GM12878 (cell line): ENCODE results near the gene DLK2. TPM values are rescaled to one million over a fixed set of nuclear protein-coding genes. Genes with fewer than 3 reads are reported as not detected.

Experiments
- ATAC-seq: fragments of 200-7000 bp; cut with Tn5 transposase; 3 replicates; pipeline ENCODE4 v1.9.1; 2020; ENCODE audit warnings: mild to moderate bottlenecking, moderate library complexity
- BruUV-seq: library from RNA; stranded (reverse); fragments of 400-500 nt; replicated peaks from 2 replicates; lab custom pipeline; 2021; lab: Mats Ljungman, UMichigan
- CTCF ChIA-PET: fragments of 300-600 bp; sonication (Branson Sonifier 250); formaldehyde crosslinking; extraction: SDS; loops from one replicate; lab custom pipeline; 2021; ENCODE audit warnings: inconsistent platforms; lab: Yijun Ruan, JAX
- POLR2A ChIA-PET: fragments of 350-600 bp; formaldehyde crosslinking; extraction: SDS; loops from one replicate; lab custom pipeline; 2021; ENCODE audit warnings: inconsistent platforms; lab: Charles Lee
- RAD21 ChIA-PET: fragments of 300-600 bp; sonication (Branson Sonifier 250); formaldehyde crosslinking; loops from one replicate; lab custom pipeline; 2023; ENCODE audit warnings: antibody characterized with exemption; ENCODE audit not compliant: unreplicated experiment; lab: Charles Lee
- SMC1A ChIA-PET: fragments of 300-600 bp; sonication (Branson Sonifier 250); formaldehyde crosslinking; loops from one replicate; lab custom pipeline; 2023; ENCODE audit not compliant: unreplicated experiment, uncharacterized antibody; lab: Charles Lee
- DNase-seq: peaks from one replicate; pipeline ENCODE4 v3.0.0-alpha.2; 2011; ENCODE audit warnings: low read depth, low spot score
- FAIRE-seq: peaks from 3 replicates; lab custom pipeline; 2011; peaks lifted over from hg19 to GRCh38; lab: Jason Lieb, UNC
- H2AFZ ChIP-seq: 2 replicates; pipeline ENCODE4 v1.6.0; 2011; ENCODE audit warnings: low read depth, low read length, control low read depth; ENCODE audit not compliant: control insufficient read depth
- H3K27ac ChIP-seq: 2 replicates; pipeline ENCODE4 v1.5.1; 2011; ENCODE audit warnings: control low read depth; ENCODE audit not compliant: control insufficient read depth, insufficient read depth
- H3K27me3 ChIP-seq, 2 experiments: replicated peaks in 1 of 2; 2 replicates each; pipeline versions ENCODE4 v1.6.0 to v1.6.1; 2011; ENCODE audit warnings: low read length in 1 of 2; ENCODE audit not compliant: control insufficient read depth in 2 of 2, insufficient read depth in 2 of 2
- H3K36me3 ChIP-seq, 2 experiments: 2 replicates each; pipeline ENCODE4 v1.5.1; 2011; ENCODE audit warnings: low read length in 1 of 2; ENCODE audit not compliant: control insufficient read depth in 2 of 2, insufficient read depth in 2 of 2
- H3K4me1 ChIP-seq: 2 replicates; pipeline ENCODE4 v1.6.1; 2011; ENCODE audit warnings: mild to moderate bottlenecking, low read length, moderate library complexity, mixed read lengths; ENCODE audit not compliant: control insufficient read depth, insufficient read depth
- H3K4me2 ChIP-seq: 2 replicates; pipeline ENCODE4 v1.6.0; 2011; ENCODE audit warnings: control low read depth; ENCODE audit not compliant: control insufficient read depth, insufficient read depth
- H3K4me3 ChIP-seq: fragments of 200-600 bp; sonication (generic); 2 replicates; pipeline ENCODE4 v1.5.1; 2016
- H3K79me2 ChIP-seq: 2 replicates; pipeline ENCODE4 v1.6.0; 2011; ENCODE audit warnings: low read length; ENCODE audit not compliant: control insufficient read depth, insufficient read depth
- H3K9ac ChIP-seq: 2 replicates; pipeline ENCODE4 v1.8.0; 2011; ENCODE audit warnings: low read length, control low read depth, mixed read lengths; ENCODE audit not compliant: control insufficient read depth, insufficient read depth
- H3K9me3 ChIP-seq: replicated peaks from 3 replicates; pipeline ENCODE4 v1.5.1; 2011; ENCODE audit warnings: mild to moderate bottlenecking, low read length; ENCODE audit not compliant: control insufficient read depth, insufficient read depth
- H4K20me1 ChIP-seq: 2 replicates; pipeline ENCODE4 v1.6.0; 2011; ENCODE audit not compliant: control insufficient read depth, insufficient read depth
- CBFB ChIP-seq: IDR thresholded peaks from 2 replicates; pipeline ENCODE4 v1.6.1; 2016; ENCODE audit warnings: antibody characterized with exemption, low read depth
- CHD2 ChIP-seq: IDR thresholded peaks from 2 replicates; pipeline ENCODE4 v1.6.1; 2011; ENCODE audit warnings: low read depth, low read length, improper control_type of control experiment, borderline replicate concordance
- FOS ChIP-seq: IDR thresholded peaks from 3 replicates; pipeline ENCODE4 v1.6.1; 2011; ENCODE audit warnings: borderline replicate concordance; ENCODE audit not compliant: insufficient read length; ENCODE audit errors: extremely low read depth
- GATAD2B ChIP-seq: fragments of 450-650 bp; conservative IDR thresholded peaks from 2 replicates; pipeline ENCODE4 v1.6.1; 2017; ENCODE audit warnings: low read depth, mild to moderate bottlenecking, moderate library complexity
- KDM1A ChIP-seq: fragments of 200-600 bp; sonication (generic); IDR thresholded peaks from 2 replicates; pipeline ENCODE4 v1.6.1; 2016; ENCODE audit warnings: borderline replicate concordance
- LARP7 ChIP-seq: fragments of 450-650 bp; IDR thresholded peaks from 2 replicates; pipeline ENCODE4 v1.6.1; 2017; ENCODE audit warnings: mild to moderate bottlenecking
- MTA2 ChIP-seq: fragments of 450-650 bp; IDR thresholded peaks from 2 replicates; pipeline ENCODE4 v1.6.1; 2016; ENCODE audit warnings: low read depth, mild to moderate bottlenecking, moderate library complexity
- PML ChIP-seq: IDR thresholded peaks from 2 replicates; pipeline ENCODE4 v1.6.1; 2012; ENCODE audit warnings: low read length, inconsistent platforms
- POLR2AphosphoS5 ChIP-seq: IDR thresholded peaks from 2 replicates; pipeline ENCODE4 v1.6.1; 2011; ENCODE audit warnings: mild to moderate bottlenecking, low read length, inconsistent platforms
- RUNX3 ChIP-seq: IDR thresholded peaks from 2 replicates; pipeline ENCODE4 v1.6.1; 2012; ENCODE audit warnings: low read length, inconsistent platforms
- SMAD5 ChIP-seq: IDR thresholded peaks from 2 replicates; pipeline ENCODE4 v1.6.1; 2016; ENCODE audit warnings: antibody characterized with exemption, low read depth
- TARDBP ChIP-seq: IDR thresholded peaks from 2 replicates; pipeline ENCODE4 v1.6.1; 2016; ENCODE audit warnings: borderline replicate concordance
- WGBS: methylation state at CpG from one replicate; pipeline ENCODE4 v1.1.6; 2016; ENCODE audit warnings: low lambda C conversion rate; ENCODE audit not compliant: insufficient replicate concordance, insufficient coverage; ENCODE audit errors: missing lambda C conversion rate; 5-methylcytosine and 5-hydroxymethylcytosine counted together
- in situ Hi-C: fragments of 300-500 bp; cut with MboI; formaldehyde crosslinking; loops from 9 replicates; pipeline ENCODE4 v1.14.3; 2018; ENCODE audit warnings: mixed read lengths
- intact Hi-C: fragments of 100-400 bp; cut with micrococcal nuclease; formaldehyde crosslinking; loops from one replicate; pipeline ENCODE4 v1.14.2; 2022; ENCODE audit not compliant: unreplicated experiment
- polyA plus RNA-seq, 11 experiments: library from polyadenylated mRNA; depleted of rRNA in 4 of 11; unstranded in 6 of 11; stranded (reverse) in 5 of 11; fragments of >200 nt; fragmentation: Nextera tagmentation in 4 of 11; fragmentation: Illumina TruSeq in 1 of 11; extraction: Ambion mirVana in 4 of 11; extraction: Trizol in 1 of 11; gene quantifications; 1 replicate in 1 of 11; 2 replicates in 10 of 11; pipeline versions ENCODE4 v1.2.1 to v1.2.3, GENCODE V29; 2011 to 2016; ENCODE audit warnings: inconsistent platforms in 2 of 11, missing spikeins in 2 of 11, low read depth in 1 of 11
- total RNA-seq, 4 experiments: library from RNA; depleted of rRNA in 3 of 4; stranded (reverse); fragments of >200 nt in 3 of 4; fragmentation: Illumina TruSeq in 1 of 4; extraction: Trizol in 1 of 4; gene quantifications; 2 replicates each; pipeline versions ENCODE4 v1.2.1 to v1.2.3, GENCODE V29; 2013 to 2021
- TF ChIP-seq, protein P1 (sequence below): fragments of 150-350 bp; IDR thresholded peaks from 2 replicates; pipeline ENCODE4 v1.6.1; 2016; ENCODE audit warnings: low read depth, low read length
- TF ChIP-seq, protein P2 (sequence below): fragments of 150-350 bp; IDR thresholded peaks from 2 replicates; pipeline ENCODE4 v1.6.1; 2014; ENCODE audit warnings: mild to moderate bottlenecking, low read depth, low read length
- TF ChIP-seq, protein P3 (sequence below): fragments of 450-650 bp; IDR thresholded peaks from 2 replicates; pipeline ENCODE4 v1.6.1; 2014; ENCODE audit warnings: mild to moderate bottlenecking
- TF ChIP-seq, protein P4 (sequence below): fragments of 450-650 bp; IDR thresholded peaks from 2 replicates; pipeline ENCODE4 v1.6.1; 2017; ENCODE audit warnings: antibody characterized with exemption, mild to moderate bottlenecking, moderate library complexity
- TF ChIP-seq, protein P5 (sequence below): IDR thresholded peaks from 2 replicates; pipeline ENCODE4 v1.6.1; 2011; ENCODE audit warnings: low read depth, low read length, improper control_type of control experiment, borderline replicate concordance

Gene DLK2
- total and polyA plus RNA-seq, 10 of the 15 experiments (the other 5 are each of a cell fraction or from before 2014, with no cell fraction given), result 0.03 to 0.55 (median 0.38) TPM; not detected in 4

DNA sequence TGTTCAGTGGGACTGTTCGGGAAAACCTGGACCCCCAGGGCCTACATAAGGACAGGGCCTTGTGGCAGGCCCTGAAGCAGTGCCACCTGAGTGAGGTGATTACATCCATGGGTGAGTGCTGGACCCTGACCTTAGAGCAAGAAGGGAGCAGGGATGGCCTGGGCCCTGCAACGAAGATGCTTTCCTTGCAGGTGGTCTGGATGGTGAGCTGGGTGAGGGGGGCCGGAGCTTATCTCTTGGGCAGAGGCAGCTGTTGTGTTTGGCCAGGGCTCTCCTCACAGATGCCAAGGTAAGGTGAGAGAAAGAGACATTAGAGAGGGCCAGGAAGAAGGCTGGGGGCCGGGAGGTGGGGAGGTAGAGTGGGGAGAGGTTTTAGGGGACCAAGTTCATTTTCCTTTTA lies 6.4 kb downstream of the DLK2 start:
- Histone ChIP-seq H3K79me2 (no peaks in the 10 kb centered on the region), H3K4me1 (no peaks in the 10 kb centered on the region), H3K27me3 (no peaks in the 10 kb centered on the region), H3K4me2 (no peak overlapping the region), H3K36me3 (peaks cover 1 to 3% of the 10 kb centered on the region in 2 experiments; a peak in 3 of 4 replicates), H3K9me3 (no peaks in the 10 kb centered on the region), H4K20me1 (no peaks in the 10 kb centered on the region; the same call in 1 of the 2 replicates), H2AFZ (no peak overlapping the region), H3K9ac (no peak overlapping the region), H3K27ac (no peak overlapping the region), H3K4me3 (no peak overlapping the region)
- RAD21 ChIA-PET, result no interaction called here
- intact Hi-C loops, result no loop called here
- SMC1A ChIA-PET, result no interaction called here
- no peak for FAIRE-seq
- POLR2A ChIA-PET, result no interaction called here
- DNase-seq, result no peak
- in situ Hi-C loops, result no loop called here
- BruUV-seq, result no TSS peak
- CTCF ChIA-PET, result interaction anchor here (2.8 kb wide), 1 partner anchor 58 kb away, joined by 12 read pairs; no protein-coding TSS in a partner anchor
- ATAC-seq, result no peak
- WGBS, result 82% methylated on average over 4 of the region's 4 CpGs
- TF ChIP-seq LARP7 (no peak), PML (no peak), KDM1A (no peak), MTA2 (no peak), TARDBP (no peak), CBFB (no peak), POLR2AphosphoS5 (no peak), RUNX3 (no peak), CHD2 (no peak), FOS (no peak), GATAD2B (no peak), SMAD5 (no peak)
- TF ChIP-seq, protein P1, sequence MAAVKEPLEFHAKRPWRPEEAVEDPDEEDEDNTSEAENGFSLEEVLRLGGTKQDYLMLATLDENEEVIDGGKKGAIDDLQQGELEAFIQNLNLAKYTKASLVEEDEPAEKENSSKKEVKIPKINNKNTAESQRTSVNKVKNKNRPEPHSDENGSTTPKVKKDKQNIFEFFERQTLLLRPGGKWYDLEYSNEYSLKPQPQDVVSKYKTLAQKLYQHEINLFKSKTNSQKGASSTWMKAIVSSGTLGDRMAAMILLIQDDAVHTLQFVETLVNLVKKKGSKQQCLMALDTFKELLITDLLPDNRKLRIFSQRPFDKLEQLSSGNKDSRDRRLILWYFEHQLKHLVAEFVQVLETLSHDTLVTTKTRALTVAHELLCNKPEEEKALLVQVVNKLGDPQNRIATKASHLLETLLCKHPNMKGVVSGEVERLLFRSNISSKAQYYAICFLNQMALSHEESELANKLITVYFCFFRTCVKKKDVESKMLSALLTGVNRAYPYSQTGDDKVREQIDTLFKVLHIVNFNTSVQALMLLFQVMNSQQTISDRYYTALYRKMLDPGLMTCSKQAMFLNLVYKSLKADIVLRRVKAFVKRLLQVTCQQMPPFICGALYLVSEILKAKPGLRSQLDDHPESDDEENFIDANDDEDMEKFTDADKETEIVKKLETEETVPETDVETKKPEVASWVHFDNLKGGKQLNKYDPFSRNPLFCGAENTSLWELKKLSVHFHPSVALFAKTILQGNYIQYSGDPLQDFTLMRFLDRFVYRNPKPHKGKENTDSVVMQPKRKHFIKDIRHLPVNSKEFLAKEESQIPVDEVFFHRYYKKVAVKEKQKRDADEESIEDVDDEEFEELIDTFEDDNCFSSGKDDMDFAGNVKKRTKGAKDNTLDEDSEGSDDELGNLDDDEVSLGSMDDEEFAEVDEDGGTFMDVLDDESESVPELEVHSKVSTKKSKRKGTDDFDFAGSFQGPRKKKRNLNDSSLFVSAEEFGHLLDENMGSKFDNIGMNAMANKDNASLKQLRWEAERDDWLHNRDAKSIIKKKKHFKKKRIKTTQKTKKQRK, result no peak
- TF ChIP-seq, protein P2, sequence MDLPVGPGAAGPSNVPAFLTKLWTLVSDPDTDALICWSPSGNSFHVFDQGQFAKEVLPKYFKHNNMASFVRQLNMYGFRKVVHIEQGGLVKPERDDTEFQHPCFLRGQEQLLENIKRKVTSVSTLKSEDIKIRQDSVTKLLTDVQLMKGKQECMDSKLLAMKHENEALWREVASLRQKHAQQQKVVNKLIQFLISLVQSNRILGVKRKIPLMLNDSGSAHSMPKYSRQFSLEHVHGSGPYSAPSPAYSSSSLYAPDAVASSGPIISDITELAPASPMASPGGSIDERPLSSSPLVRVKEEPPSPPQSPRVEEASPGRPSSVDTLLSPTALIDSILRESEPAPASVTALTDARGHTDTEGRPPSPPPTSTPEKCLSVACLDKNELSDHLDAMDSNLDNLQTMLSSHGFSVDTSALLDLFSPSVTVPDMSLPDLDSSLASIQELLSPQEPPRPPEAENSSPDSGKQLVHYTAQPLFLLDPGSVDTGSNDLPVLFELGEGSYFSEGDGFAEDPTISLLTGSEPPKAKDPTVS, result no peak
- TF ChIP-seq, protein P3, sequence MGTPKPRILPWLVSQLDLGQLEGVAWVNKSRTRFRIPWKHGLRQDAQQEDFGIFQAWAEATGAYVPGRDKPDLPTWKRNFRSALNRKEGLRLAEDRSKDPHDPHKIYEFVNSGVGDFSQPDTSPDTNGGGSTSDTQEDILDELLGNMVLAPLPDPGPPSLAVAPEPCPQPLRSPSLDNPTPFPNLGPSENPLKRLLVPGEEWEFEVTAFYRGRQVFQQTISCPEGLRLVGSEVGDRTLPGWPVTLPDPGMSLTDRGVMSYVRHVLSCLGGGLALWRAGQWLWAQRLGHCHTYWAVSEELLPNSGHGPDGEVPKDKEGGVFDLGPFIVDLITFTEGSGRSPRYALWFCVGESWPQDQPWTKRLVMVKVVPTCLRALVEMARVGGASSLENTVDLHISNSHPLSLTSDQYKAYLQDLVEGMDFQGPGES, result no peak
- TF ChIP-seq, protein P4, sequence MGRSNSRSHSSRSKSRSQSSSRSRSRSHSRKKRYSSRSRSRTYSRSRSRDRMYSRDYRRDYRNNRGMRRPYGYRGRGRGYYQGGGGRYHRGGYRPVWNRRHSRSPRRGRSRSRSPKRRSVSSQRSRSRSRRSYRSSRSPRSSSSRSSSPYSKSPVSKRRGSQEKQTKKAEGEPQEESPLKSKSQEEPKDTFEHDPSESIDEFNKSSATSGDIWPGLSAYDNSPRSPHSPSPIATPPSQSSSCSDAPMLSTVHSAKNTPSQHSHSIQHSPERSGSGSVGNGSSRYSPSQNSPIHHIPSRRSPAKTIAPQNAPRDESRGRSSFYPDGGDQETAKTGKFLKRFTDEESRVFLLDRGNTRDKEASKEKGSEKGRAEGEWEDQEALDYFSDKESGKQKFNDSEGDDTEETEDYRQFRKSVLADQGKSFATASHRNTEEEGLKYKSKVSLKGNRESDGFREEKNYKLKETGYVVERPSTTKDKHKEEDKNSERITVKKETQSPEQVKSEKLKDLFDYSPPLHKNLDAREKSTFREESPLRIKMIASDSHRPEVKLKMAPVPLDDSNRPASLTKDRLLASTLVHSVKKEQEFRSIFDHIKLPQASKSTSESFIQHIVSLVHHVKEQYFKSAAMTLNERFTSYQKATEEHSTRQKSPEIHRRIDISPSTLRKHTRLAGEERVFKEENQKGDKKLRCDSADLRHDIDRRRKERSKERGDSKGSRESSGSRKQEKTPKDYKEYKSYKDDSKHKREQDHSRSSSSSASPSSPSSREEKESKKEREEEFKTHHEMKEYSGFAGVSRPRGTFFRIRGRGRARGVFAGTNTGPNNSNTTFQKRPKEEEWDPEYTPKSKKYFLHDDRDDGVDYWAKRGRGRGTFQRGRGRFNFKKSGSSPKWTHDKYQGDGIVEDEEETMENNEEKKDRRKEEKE, result no peak
- TF ChIP-seq, protein P5, sequence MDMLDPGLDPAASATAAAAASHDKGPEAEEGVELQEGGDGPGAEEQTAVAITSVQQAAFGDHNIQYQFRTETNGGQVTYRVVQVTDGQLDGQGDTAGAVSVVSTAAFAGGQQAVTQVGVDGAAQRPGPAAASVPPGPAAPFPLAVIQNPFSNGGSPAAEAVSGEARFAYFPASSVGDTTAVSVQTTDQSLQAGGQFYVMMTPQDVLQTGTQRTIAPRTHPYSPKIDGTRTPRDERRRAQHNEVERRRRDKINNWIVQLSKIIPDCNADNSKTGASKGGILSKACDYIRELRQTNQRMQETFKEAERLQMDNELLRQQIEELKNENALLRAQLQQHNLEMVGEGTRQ, result no peak
